A673 (cell line): ENCODE measurements around the gene TCF20. TPM values are rescaled to one million over a fixed set of nuclear protein-coding genes. Genes with fewer than 3 reads are reported as not detected.

Source experiments
- BruUV-seq: library from RNA; stranded (reverse); fragments of 400-500 nt; replicated peaks from 2 replicates; lab custom pipeline; 2021; lab: Mats Ljungman, UMichigan
- CTCF ChIA-PET: fragments of 300-600 bp; sonication (Branson Sonifier 250); formaldehyde crosslinking; loops from one replicate; lab custom pipeline; 2022; ENCODE audit warnings: antibody characterized with exemption; lab: Charles Lee
- POLR2A ChIA-PET: fragments of 300-600 bp; sonication (Branson Sonifier 250); formaldehyde crosslinking; loops from one replicate; lab custom pipeline; 2022; ENCODE audit warnings: antibody characterized with exemption; ENCODE audit not compliant: low non-redundant PET; lab: Charles Lee
- DNase-seq: peaks from one replicate; pipeline ENCODE4 v3.0.0-alpha.2; 2015; ENCODE audit warnings: low spot score
- H3K27ac ChIP-seq: fragments of 200-600 bp; sonication (generic); 2 replicates; pipeline ENCODE4 v1.5.1; 2016; ENCODE audit warnings: mixed run types, low read depth, mild to moderate bottlenecking, mixed read lengths, antibody characterized with exemption, low read length; ENCODE audit not compliant: poor library complexity, severe bottlenecking
- H3K27me3 ChIP-seq: fragments of 200-600 bp; sonication (generic); replicated peaks from 2 replicates; pipeline ENCODE4 v1.6.1; 2017; ENCODE audit warnings: mixed run types, low read depth, mild to moderate bottlenecking, mixed read lengths, antibody characterized with exemption, low read length; ENCODE audit not compliant: insufficient read depth, poor library complexity
- H3K36me3 ChIP-seq: fragments of 200-600 bp; sonication (generic); 2 replicates; pipeline ENCODE4 v1.6.1; 2016; ENCODE audit warnings: mixed run types, mild to moderate bottlenecking, mixed read lengths, antibody characterized with exemption, low read length; ENCODE audit not compliant: insufficient read depth, poor library complexity, severe bottlenecking
- H3K4me1 ChIP-seq: fragments of 200-600 bp; sonication (generic); 2 replicates; pipeline ENCODE4 v1.6.1; 2017; ENCODE audit warnings: mixed run types, mild to moderate bottlenecking, mixed read lengths, antibody characterized with exemption, low read length; ENCODE audit not compliant: insufficient read depth, poor library complexity, severe bottlenecking
- H3K4me3 ChIP-seq: fragments of 200-600 bp; sonication (generic); 2 replicates; pipeline ENCODE4 v1.5.1; 2016; ENCODE audit warnings: low read depth, mixed run types, mild to moderate bottlenecking, mixed read lengths, low read length; ENCODE audit not compliant: poor library complexity, severe bottlenecking
- H3K9me3 ChIP-seq: fragments of 200-600 bp; sonication (generic); 2 replicates; pipeline ENCODE4 v1.6.1; 2016; ENCODE audit warnings: mixed run types, low read depth, mild to moderate bottlenecking, mixed read lengths, antibody characterized with exemption, low read length; ENCODE audit not compliant: poor library complexity, severe bottlenecking
- EZH2 ChIP-seq: fragments of 200-600 bp; sonication (generic); IDR thresholded peaks from 2 replicates; pipeline ENCODE4 v1.6.1; 2017; ENCODE audit warnings: borderline replicate concordance, low read depth, mild to moderate bottlenecking, mixed read lengths, antibody characterized with exemption, low read length; ENCODE audit not compliant: poor library complexity, severe bottlenecking
- intact Hi-C: fragments of 100-400 bp; cut with micrococcal nuclease; formaldehyde crosslinking; loops from one replicate; pipeline ENCODE4 v1.10.0; 2022; ENCODE audit not compliant: unreplicated experiment
- total RNA-seq: library from RNA; stranded (reverse); gene quantifications from 2 replicates; pipeline ENCODE4 v1.2.3, GENCODE V29; 2021
- TF ChIP-seq, protein P1 (sequence below): fragments of 300-800, 200-600 bp; sonication (generic); conservative IDR thresholded peaks from 2 replicates; pipeline ENCODE4 v1.5.1; 2017; ENCODE audit warnings: low read depth, mild to moderate bottlenecking, antibody characterized with exemption, low read length, moderate library complexity, mixed read lengths

TCF20 gene
- total RNA-seq, 1 experiment from 2014 or later = 69.3 TPM

DNA sequence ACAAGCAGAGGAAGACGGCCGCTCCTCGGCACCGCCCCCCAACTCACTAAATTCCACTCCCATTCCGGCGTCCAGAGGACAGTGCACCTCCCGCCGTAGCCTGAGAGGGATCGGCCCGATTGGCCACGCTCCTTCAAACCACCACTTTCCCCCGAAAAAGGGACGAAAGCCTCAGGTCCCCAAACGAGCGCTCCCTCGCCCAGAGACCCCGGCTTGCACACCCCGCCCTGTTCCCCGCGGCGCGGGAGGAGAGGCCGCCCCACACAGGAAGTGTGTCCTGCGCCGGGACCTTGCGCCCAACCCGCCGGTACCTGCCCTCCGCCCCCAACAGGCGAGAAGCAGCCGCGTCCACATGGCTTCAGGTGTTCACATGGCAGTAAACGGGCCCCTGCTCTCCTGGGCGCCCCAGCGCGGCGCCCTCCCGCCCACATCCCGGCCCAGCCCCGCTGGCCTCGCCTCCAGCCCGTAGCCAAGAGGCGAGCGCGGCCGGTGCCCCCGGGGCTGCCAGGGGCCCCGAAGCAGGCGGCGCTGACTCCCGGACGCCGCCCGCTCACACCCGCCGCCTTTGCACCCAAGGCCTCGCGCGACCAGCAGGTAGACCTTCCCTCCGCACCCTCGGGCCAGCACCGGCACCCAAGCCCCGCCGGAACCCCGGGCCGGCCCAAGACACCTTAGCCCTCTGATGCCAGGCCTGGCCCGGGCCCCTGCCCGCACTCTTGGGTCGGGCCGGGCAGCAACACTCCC lies 849 bp downstream of the TCF20 start:
- Histone ChIP-seq H3K27ac (peak overlapping the region; percentile 81), H3K4me3 (peak overlapping the region; percentile 98), H3K9me3 (no peaks in the 10 kb centered on the region), H3K36me3 (no peaks in the 10 kb centered on the region), H3K27me3 (no peaks in the 10 kb centered on the region), H3K4me1 (peaks cover 16% of the 10 kb centered on the region)
- no peak for DNase-seq
- intact Hi-C loops = loop anchor here (5.0 kb wide), 1 partner anchor 98 kb away; no protein-coding TSS in a partner anchor
- no peak for TF ChIP-seq EZH2
- BruUV-seq = no TSS peak
- ChIA-PET POLR2A (no interaction called here), CTCF (no interaction called here)

DNA sequence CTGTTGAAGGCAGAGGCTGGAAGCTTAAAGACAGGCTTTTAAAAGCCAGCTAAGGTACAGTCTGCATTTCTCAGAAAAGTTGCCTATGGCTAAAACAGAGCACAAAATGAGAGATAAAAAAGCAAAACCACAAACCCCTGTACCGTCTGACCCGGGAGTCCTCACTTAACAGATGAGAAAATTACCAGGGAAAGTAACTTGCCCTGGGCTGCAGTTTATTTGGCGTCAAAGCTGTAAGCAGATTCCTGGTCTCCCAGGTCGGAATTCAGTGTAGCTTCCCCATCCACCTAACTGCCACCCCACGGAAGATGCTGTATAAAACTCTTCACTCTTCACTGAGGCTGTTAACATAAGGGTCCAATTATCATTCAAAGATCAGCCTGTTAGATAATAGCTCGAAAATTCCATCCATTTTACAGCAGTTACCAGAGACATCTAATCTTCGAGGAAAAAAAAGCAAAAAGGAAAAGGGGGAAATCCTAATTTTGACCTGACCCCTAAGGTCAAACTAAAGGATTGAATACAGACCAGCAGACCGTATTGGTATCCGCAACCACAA lies 1.5 kb downstream of the TCF20 start:
- BruUV-seq = TSS peak; percentile 34
- TF ChIP-seq EZH2 = no peak
- TF ChIP-seq, protein P1, sequence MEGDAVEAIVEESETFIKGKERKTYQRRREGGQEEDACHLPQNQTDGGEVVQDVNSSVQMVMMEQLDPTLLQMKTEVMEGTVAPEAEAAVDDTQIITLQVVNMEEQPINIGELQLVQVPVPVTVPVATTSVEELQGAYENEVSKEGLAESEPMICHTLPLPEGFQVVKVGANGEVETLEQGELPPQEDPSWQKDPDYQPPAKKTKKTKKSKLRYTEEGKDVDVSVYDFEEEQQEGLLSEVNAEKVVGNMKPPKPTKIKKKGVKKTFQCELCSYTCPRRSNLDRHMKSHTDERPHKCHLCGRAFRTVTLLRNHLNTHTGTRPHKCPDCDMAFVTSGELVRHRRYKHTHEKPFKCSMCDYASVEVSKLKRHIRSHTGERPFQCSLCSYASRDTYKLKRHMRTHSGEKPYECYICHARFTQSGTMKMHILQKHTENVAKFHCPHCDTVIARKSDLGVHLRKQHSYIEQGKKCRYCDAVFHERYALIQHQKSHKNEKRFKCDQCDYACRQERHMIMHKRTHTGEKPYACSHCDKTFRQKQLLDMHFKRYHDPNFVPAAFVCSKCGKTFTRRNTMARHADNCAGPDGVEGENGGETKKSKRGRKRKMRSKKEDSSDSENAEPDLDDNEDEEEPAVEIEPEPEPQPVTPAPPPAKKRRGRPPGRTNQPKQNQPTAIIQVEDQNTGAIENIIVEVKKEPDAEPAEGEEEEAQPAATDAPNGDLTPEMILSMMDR = no peak
- intact Hi-C loops = no loop called here
- peaks cover 14% of the 10 kb centered on the region for H3K4me1 ChIP-seq
- ChIA-PET POLR2A (no interaction called here), CTCF (no interaction called here)
- no peaks in the 10 kb centered on the region for H3K36me3 ChIP-seq
- DNase-seq = no peak
- peak overlapping the region; percentile 98 for H3K4me3 ChIP-seq
- no peaks in the 10 kb centered on the region for H3K27me3 ChIP-seq
- no peaks in the 10 kb centered on the region for H3K9me3 ChIP-seq
- no peak overlapping the region for H3K27ac ChIP-seq

DNA sequence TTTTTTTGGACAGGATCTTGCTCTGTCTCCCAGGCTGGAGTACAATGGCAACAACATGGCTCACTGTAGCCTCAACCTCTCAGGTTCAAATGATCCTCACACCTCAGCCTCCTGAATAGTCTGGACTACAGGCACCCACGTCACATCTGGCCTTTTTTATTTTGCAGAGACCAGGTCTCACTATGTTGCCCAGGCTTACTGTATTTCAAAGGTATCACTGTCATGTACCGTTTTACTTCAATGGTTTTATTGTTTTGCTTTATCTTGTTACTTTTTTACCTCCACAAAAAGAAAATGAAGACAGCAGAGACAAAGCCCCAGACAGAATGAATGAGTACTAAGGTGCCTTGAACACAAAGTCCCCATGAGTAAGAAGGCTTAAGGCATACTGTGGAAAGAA lies 5.1 kb downstream of the TCF20 start:
- BruUV-seq = no TSS peak
- ChIA-PET POLR2A (no interaction called here), CTCF (no interaction called here)
- Histone ChIP-seq H3K4me1 (peaks cover 20% of the 10 kb centered on the region), H3K4me3 (no peak overlapping the region), H3K27ac (no peak overlapping the region), H3K9me3 (no peaks in the 10 kb centered on the region), H3K27me3 (no peaks in the 10 kb centered on the region), H3K36me3 (no peaks in the 10 kb centered on the region)
- no peak for DNase-seq
- intact Hi-C loops = no loop called here
- TF ChIP-seq, protein P1 = no peak
